K562 (cell line): ENCODE measurements around the gene UHRF1. TPM values are rescaled to one million over a fixed set of nuclear protein-coding genes. Genes with fewer than 3 reads are reported as not detected.

ENCODE experiments used
- CHD1 ChIP-seq: fragments of 200-600 bp; sonication (generic); IDR thresholded peaks from one replicate; pipeline ENCODE4 v1.6.1; 2012; ENCODE audit warnings: mild to moderate bottlenecking, moderate library complexity, low read length, inconsistent platforms
- EGR1 ChIP-seq: fragments of 450-650 bp; conservative IDR thresholded peaks from 2 replicates; pipeline ENCODE4 v1.6.1; 2017; ENCODE audit warnings: mild to moderate bottlenecking
- FOXK2 ChIP-seq, 2 experiments: fragments of 450-650 bp; IDR thresholded peaks in 1 of 2; conservative IDR thresholded peaks in 1 of 2; 2 replicates each; pipeline ENCODE4 v1.6.1; 2016; ENCODE audit warnings: low read depth in 2 of 2, mild to moderate bottlenecking in 1 of 2
- GTF2A2 ChIP-seq: IDR thresholded peaks from 2 replicates; pipeline ENCODE4 v1.6.1; 2016; ENCODE audit warnings: mild to moderate bottlenecking, missing genetic modification characterization, missing compliant biosample characterization
- HDAC1 ChIP-seq, 2 experiments: fragments of 450-650 bp; IDR thresholded peaks; 2 replicates each; pipeline ENCODE4 v1.6.1; 2016 to 2017; ENCODE audit warnings: inconsistent platforms in 1 of 2, mild to moderate bottlenecking in 1 of 2, moderate library complexity in 1 of 2
- KDM4B ChIP-seq, 2 experiments: fragments of 450-650 bp in 1 of 2; sonication (generic) in 1 of 2; IDR thresholded peaks; 2 replicates each; pipeline ENCODE4 v1.6.1; 2016 to 2017; ENCODE audit warnings: borderline replicate concordance in 2 of 2, antibody characterized with exemption in 1 of 2, low read depth in 1 of 2, mild to moderate bottlenecking in 1 of 2
- RERE ChIP-seq: sonication (generic); formaldehyde crosslinking; IDR thresholded peaks from 2 replicates; pipeline ENCODE4 v1.8.0; 2023; ENCODE audit warnings: missing genetic modification reagents, mild to moderate bottlenecking, borderline replicate concordance
- SNIP1 ChIP-seq: fragments of 450-650 bp; IDR thresholded peaks from 2 replicates; pipeline ENCODE4 v1.7.1; 2017; ENCODE audit warnings: low read depth, mild to moderate bottlenecking
- SRSF1 ChIP-seq: fragments of 200-400 bp; formaldehyde crosslinking; IDR thresholded peaks from 2 replicates; pipeline ENCODE4 v1.6.1; 2017; ENCODE audit warnings: mild to moderate bottlenecking, low read depth, low read length, moderate library complexity
- YY1 ChIP-seq, 3 experiments: IDR thresholded peaks; 2 replicates each; pipeline ENCODE4 v1.6.1; 2011; ENCODE audit warnings: low read length in 2 of 3, mild to moderate bottlenecking in 2 of 3, moderate library complexity in 2 of 3, borderline replicate concordance in 1 of 3, control low read depth in 1 of 3, low read depth in 1 of 3; ENCODE audit not compliant: insufficient read depth in 3 of 3, insufficient replicate concordance in 2 of 3, control insufficient read depth in 1 of 3, insufficient read length in 1 of 3; ENCODE audit errors: extremely low read depth in 1 of 3
- ZFX ChIP-seq: sonication (generic); formaldehyde crosslinking; IDR thresholded peaks from 2 replicates; pipeline ENCODE4 v1.8.0; 2022; ENCODE audit warnings: mild to moderate bottlenecking, missing genetic modification reagents, moderate library complexity
- ZNF133 ChIP-seq: fragments of 250-450 bp; sonication (Bioruptor Pico); IDR thresholded peaks from 2 replicates; pipeline ENCODE4 v1.4.0; 2020; ENCODE audit warnings: mild to moderate bottlenecking
- ZNF140 ChIP-seq: fragments of 250-450 bp; sonication (Bioruptor Pico); IDR thresholded peaks from 2 replicates; pipeline ENCODE4 v1.8.0; 2021; ENCODE audit warnings: moderate library complexity, mild to moderate bottlenecking, inconsistent platforms
- ZNF23 ChIP-seq: fragments of 250-450 bp; sonication (Bioruptor Pico); IDR thresholded peaks from 2 replicates; pipeline ENCODE4 v1.4.0; 2020; ENCODE audit warnings: mild to moderate bottlenecking
- ZNF740 ChIP-seq, 3 experiments: fragments of 200-800 bp in 1 of 3; sonication (Bioruptor generic) in 1 of 3; sonication (generic) in 1 of 3; formaldehyde crosslinking in 1 of 3; IDR thresholded peaks; 2 replicates each; pipeline versions ENCODE4 v1.6.1 to v1.8.0; 2016 to 2022; ENCODE audit warnings: mild to moderate bottlenecking in 2 of 3, missing compliant biosample characterization in 2 of 3, missing genetic modification characterization in 2 of 3, missing genetic modification reagents in 1 of 3
- polyA plus RNA-seq, 8 experiments: library from polyadenylated mRNA; depleted of rRNA in 4 of 8; stranded (reverse) in 5 of 8; unstranded in 3 of 8; fragments of >200 nt; fragmentation: Nextera tagmentation in 2 of 8; fragmentation: Illumina TruSeq in 1 of 8; extraction: Ambion mirVana in 2 of 8; extraction: Trizol in 1 of 8; gene quantifications; 2 replicates each; pipeline versions ENCODE4 v1.2.1 to v1.2.3, GENCODE V29; 2011 to 2014; ENCODE audit warnings: inconsistent platforms in 1 of 8, missing spikeins in 1 of 8
- total RNA-seq, 7 experiments: library from RNA; depleted of rRNA in 6 of 7; stranded (reverse); fragments of >200 nt in 6 of 7; fragmentation: Illumina TruSeq in 2 of 7; extraction: Trizol in 2 of 7; gene quantifications; 2 replicates each; pipeline versions ENCODE4 v1.2.1 to v1.2.3, GENCODE V29; 2011 to 2021; ENCODE audit warnings: low replicate concordance in 1 of 7

The UHRF1 gene
- total and polyA plus RNA-seq, 9 of the 15 experiments (the other 6 are each of a cell fraction or from before 2014, with no cell fraction given): 6.0 to 101 (median 30.9) TPM

DNA sequence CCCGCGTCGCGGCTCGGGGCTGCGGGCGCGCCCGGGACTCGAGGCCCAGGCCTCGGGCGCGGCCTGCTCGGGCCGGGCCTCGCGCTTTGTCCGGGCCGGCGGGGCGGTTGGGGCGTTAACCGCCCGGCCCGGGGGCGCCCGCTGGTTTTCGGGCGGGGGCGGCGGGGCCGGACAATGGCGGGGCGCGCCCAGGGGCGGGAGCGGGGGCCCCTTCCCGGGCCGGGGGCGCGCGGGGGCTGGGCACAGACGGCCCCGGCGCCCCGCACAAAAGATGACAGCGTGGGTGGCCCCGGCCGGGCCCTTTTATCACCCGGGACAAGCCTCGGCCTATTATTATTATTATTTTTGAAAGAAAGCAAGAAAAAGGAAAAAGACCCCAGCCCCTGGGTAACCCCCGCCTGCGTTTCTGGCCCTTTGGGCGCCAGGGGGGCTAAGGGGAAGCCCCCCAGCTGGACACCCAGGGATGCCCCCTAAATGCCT lies 60.0 kb downstream of the UHRF1 start (continued):
- TF ChIP-seq HDAC1 (IDR thresholded peaks at IDR 0.05): no peak
- peak; percentile 85 for TF ChIP-seq CHD1
- no peak for TF ChIP-seq ZNF133
- no peak for TF ChIP-seq ZNF23 (CRISPR knock-in tag)
- TF ChIP-seq RERE: no peak
- TF ChIP-seq KDM4B (IDR thresholded peaks at IDR 0.05; ENCODE audit: borderline replicate concordance in 2 of 2, low read depth in 1 of 2): no peak
- peak; percentile 94 for TF ChIP-seq GTF2A2
- TF ChIP-seq ZNF140: no peak
- TF ChIP-seq ZNF740 (CRISPR knock-in tag; IDR thresholded peaks at IDR 0.05): no peak
- no peak for TF ChIP-seq ZNF740 (tag; IDR thresholded peaks at IDR 0.05)
- TF ChIP-seq SRSF1: no peak
- TF ChIP-seq FOXK2 (conservative IDR thresholded peaks at IDR 0.05 in 1 of 2, IDR thresholded peaks at IDR 0.05 in 1 of 2; ENCODE audit: low read depth in 2 of 2): no peak
- peak in 1 of 3 experiments; percentile 43 for TF ChIP-seq YY1 (IDR thresholded peaks at IDR 0.05; ENCODE audit: borderline replicate concordance in 1 of 3, control insufficient read depth in 1 of 3, extremely low read depth in 1 of 3, insufficient read depth in 3 of 3, insufficient read length in 1 of 3, insufficient replicate concordance in 2 of 3, low read depth in 1 of 3, low read length in 2 of 3)
- TF ChIP-seq ZFX (CRISPR knock-in tag): peak; percentile 16; the same call in 1 of the 2 replicates
- no peak for TF ChIP-seq SNIP1
- 0 out of 2 replicates have a peak, but pooled peaks have one; percentile 8 for TF ChIP-seq EGR1
- TF ChIP-seq, all 486 proteins: peak for 10
